ENCODE results near the gene KLK6. TPM values are rescaled to one million over a fixed set of nuclear protein-coding genes. Genes with fewer than 3 reads are reported as not detected.

KLK6 gene
- total and polyA plus RNA-seq, 4 donors: not detected

GRCh38 chr19:50963381-50963780 is 6.0 kb downstream of the KLK6 start:
- WGBS: 78% methylated on average over 6 of the region's 6 CpGs
- Histone ChIP-seq H3K9me3 (ENCODE audit: control insufficient read depth in 4 of 4, low read length in 3 of 4) (peaks cover 0 to 8% (median 1%) of the 10 kb centered on the region in 4 donors), H3K9ac (ENCODE audit: low read depth in 1 of 2, low read length in 2 of 2) (no peak overlapping the region), H3K27me3 (ENCODE audit: control insufficient read depth in 4 of 4, insufficient read depth in 4 of 4, low read length in 3 of 4) (peaks cover 0 to 5% (median 0%) of the 10 kb centered on the region in 4 donors), H3K27ac (ENCODE audit: low read depth in 1 of 2, low read length in 2 of 2) (no peak overlapping the region), H3K36me3 (ENCODE audit: control insufficient read depth in 4 of 4, insufficient read depth in 3 of 4, low read depth in 1 of 4, low read length in 3 of 4) (no peaks in the 10 kb centered on the region), H3K4me3 (ENCODE audit: low read depth in 1 of 3, low read length in 3 of 3) (no peak overlapping the region), H3K4me1 (ENCODE audit: control insufficient read depth in 4 of 4, insufficient read depth in 4 of 4, low read length in 3 of 4) (no peaks in the 10 kb centered on the region)
- TF ChIP-seq RXRA (IDR thresholded peaks at IDR 0.05): no peak
- no peak for TF ChIP-seq MAX (IDR thresholded peaks at IDR 0.05)
- no peak for TF ChIP-seq EGR1 (IDR thresholded peaks at IDR 0.05; ENCODE audit: low read depth in 2 of 2)
- TF ChIP-seq HNF4G (IDR thresholded peaks at IDR 0.05): no peak
- TF ChIP-seq ZBTB33 (IDR thresholded peaks at IDR 0.05): no peak
- no peak for TF ChIP-seq GABPA (IDR thresholded peaks at IDR 0.05 in 1 of 2, conservative IDR thresholded peaks at IDR 0.05 in 1 of 2)
- no peak for TF ChIP-seq HNF4A (conservative IDR thresholded peaks at IDR 0.05)
- no peak for TF ChIP-seq ATF3 (IDR thresholded peaks at IDR 0.05)
- no peak for TF ChIP-seq RAD21 (IDR thresholded peaks at IDR 0.05)
- no peak for TF ChIP-seq NR2F2 (IDR thresholded peaks at IDR 0.05)
- no peak for TF ChIP-seq SP1 (IDR thresholded peaks at IDR 0.05)
- TF ChIP-seq YY1 (IDR thresholded peaks at IDR 0.05): no peak
- no peak for TF ChIP-seq REST (IDR thresholded peaks at IDR 0.05)
- no peak for TF ChIP-seq FOXA2 (IDR thresholded peaks at IDR 0.05)
- no peak for TF ChIP-seq FOXA1 (IDR thresholded peaks at IDR 0.05)
- TF ChIP-seq TAF1 (conservative IDR thresholded peaks at IDR 0.05): no peak
- TF ChIP-seq JUND (IDR thresholded peaks at IDR 0.05): no peak
- TF ChIP-seq CTCF (IDR thresholded peaks at IDR 0.05; ENCODE audit: low read depth, low read length, missing input control): no peak
- DNase-seq (ENCODE audit: low spot score): no peak

All from liver (tissue), 9 donors.